ENCODE measurements around the gene SPAG17. TPM values are rescaled to one million over a fixed set of nuclear protein-coding genes. Genes with fewer than 3 reads are reported as not detected.

SPAG17 gene
- total and polyA plus RNA-seq, 2 donors (not counting 1 experiment from before 2014, with no cell fraction given) = 0.01 to 0.33 TPM

- H3K4me1 ChIP-seq (ENCODE audit: control insufficient read depth, extremely low read depth, insufficient read depth, low read length) = no peaks in the 10 kb centered on the region
- H3K79me2 ChIP-seq (ENCODE audit: control insufficient read depth, insufficient read depth, low read length) = no peaks in the 10 kb centered on the region
- no peaks in the 10 kb centered on the region for H4K20me1 ChIP-seq (ENCODE audit: control insufficient read depth, extremely low read depth, insufficient read depth, low read length)
- no peak for DNase-seq (ENCODE audit: low read depth in 2 of 2)
- H3K9ac ChIP-seq (ENCODE audit: insufficient read depth, low read length) = no peak overlapping the region
- no peak overlapping the region for H3K4me2 ChIP-seq (ENCODE audit: extremely low read depth, insufficient read depth, low read length)
- TF ChIP-seq, protein P1, sequence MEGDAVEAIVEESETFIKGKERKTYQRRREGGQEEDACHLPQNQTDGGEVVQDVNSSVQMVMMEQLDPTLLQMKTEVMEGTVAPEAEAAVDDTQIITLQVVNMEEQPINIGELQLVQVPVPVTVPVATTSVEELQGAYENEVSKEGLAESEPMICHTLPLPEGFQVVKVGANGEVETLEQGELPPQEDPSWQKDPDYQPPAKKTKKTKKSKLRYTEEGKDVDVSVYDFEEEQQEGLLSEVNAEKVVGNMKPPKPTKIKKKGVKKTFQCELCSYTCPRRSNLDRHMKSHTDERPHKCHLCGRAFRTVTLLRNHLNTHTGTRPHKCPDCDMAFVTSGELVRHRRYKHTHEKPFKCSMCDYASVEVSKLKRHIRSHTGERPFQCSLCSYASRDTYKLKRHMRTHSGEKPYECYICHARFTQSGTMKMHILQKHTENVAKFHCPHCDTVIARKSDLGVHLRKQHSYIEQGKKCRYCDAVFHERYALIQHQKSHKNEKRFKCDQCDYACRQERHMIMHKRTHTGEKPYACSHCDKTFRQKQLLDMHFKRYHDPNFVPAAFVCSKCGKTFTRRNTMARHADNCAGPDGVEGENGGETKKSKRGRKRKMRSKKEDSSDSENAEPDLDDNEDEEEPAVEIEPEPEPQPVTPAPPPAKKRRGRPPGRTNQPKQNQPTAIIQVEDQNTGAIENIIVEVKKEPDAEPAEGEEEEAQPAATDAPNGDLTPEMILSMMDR (conservative IDR thresholded peaks at IDR 0.05 in 1 of 2, IDR thresholded peaks at IDR 0.05 in 1 of 2; ENCODE audit: low read depth in 1 of 2, low read length in 2 of 2) = no peak
- no peak for TF ChIP-seq EZH2 (IDR thresholded peaks at IDR 0.05; ENCODE audit: low read length, missing control alignments)
- no peak overlapping the region for H2AFZ ChIP-seq (ENCODE audit: low read length)
- H3K9me3 ChIP-seq (ENCODE audit: control insufficient read depth, insufficient read depth, low read depth, low read length) = no peaks in the 10 kb centered on the region
- H3K4me3 ChIP-seq (replicated peaks in 1 of 4; ENCODE audit: control extremely low read depth in 1 of 4, insufficient read depth in 1 of 4, low read depth in 3 of 4, low read length in 4 of 4) = no peak overlapping the region
- H3K27me3 ChIP-seq (ENCODE audit: control insufficient read depth, insufficient read depth, low read length) = no peaks in the 10 kb centered on the region
- no peaks in the 10 kb centered on the region for H3K36me3 ChIP-seq (ENCODE audit: control insufficient read depth, insufficient read depth, low read length)
- H3K27ac ChIP-seq (ENCODE audit: insufficient read depth, low read length) = no peak overlapping the region
Measured at GRCh38 chr1:118186026-118186425, 998 bp upstream of the SPAG17 start.

DNA sequence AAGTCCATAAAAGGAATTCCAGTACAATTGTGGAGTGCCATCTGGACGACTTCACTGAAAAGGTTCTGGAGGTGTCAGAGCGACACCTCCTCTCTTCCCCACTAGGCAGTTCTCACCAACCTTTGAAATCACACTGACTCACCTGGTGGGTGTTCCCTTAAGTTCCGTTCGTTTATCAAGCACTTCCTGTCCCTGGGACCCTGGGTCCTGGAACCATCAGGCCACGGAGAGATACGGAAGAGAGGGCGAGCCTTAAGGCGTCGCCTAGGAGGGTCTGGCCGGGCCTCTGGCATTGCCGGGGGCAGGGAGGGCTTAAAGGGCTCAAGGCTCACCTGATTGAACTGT is 317 bp downstream of the SPAG17 start:
- Histone ChIP-seq H3K4me2 (ENCODE audit: extremely low read depth, insufficient read depth, low read length) (no peak overlapping the region), H4K20me1 (ENCODE audit: control insufficient read depth, extremely low read depth, insufficient read depth, low read length) (no peaks in the 10 kb centered on the region), H3K9ac (ENCODE audit: insufficient read depth, low read length) (no peak overlapping the region), H3K9me3 (ENCODE audit: control insufficient read depth, insufficient read depth, low read depth, low read length) (no peaks in the 10 kb centered on the region), H3K4me1 (ENCODE audit: control insufficient read depth, extremely low read depth, insufficient read depth, low read length) (no peaks in the 10 kb centered on the region), H3K79me2 (ENCODE audit: control insufficient read depth, insufficient read depth, low read length) (no peaks in the 10 kb centered on the region), H3K27ac (ENCODE audit: insufficient read depth, low read length) (no peak overlapping the region), H2AFZ (ENCODE audit: low read length) (peak overlapping the region; percentile 3), H3K27me3 (ENCODE audit: control insufficient read depth, insufficient read depth, low read length) (no peaks in the 10 kb centered on the region), H3K4me3 (replicated peaks in 1 of 4; ENCODE audit: control extremely low read depth in 1 of 4, insufficient read depth in 1 of 4, low read depth in 3 of 4, low read length in 4 of 4) (peak overlapping the region in 2 of 4 experiments; percentile 54 to 62), H3K36me3 (ENCODE audit: control insufficient read depth, insufficient read depth, low read length) (no peaks in the 10 kb centered on the region)
- TF ChIP-seq EZH2 (IDR thresholded peaks at IDR 0.05; ENCODE audit: low read length, missing control alignments) = no peak
- TF ChIP-seq, protein P1 (conservative IDR thresholded peaks at IDR 0.05 in 1 of 2, IDR thresholded peaks at IDR 0.05 in 1 of 2; ENCODE audit: low read depth in 1 of 2, low read length in 2 of 2) = no peak
- peak in 1 of 2 donors; percentile 6 for DNase-seq (ENCODE audit: low read depth in 2 of 2)

GRCh38 chr1:118183586-118183985 is 1.4 kb downstream of the SPAG17 start:
- DNase-seq (ENCODE audit: low read depth in 2 of 2) = no peak
- Histone ChIP-seq H3K79me2 (ENCODE audit: control insufficient read depth, insufficient read depth, low read length) (no peaks in the 10 kb centered on the region), H3K4me3 (replicated peaks in 1 of 4; ENCODE audit: control extremely low read depth in 1 of 4, insufficient read depth in 1 of 4, low read depth in 3 of 4, low read length in 4 of 4) (no peak overlapping the region), H3K27ac (ENCODE audit: insufficient read depth, low read length) (no peak overlapping the region), H3K4me2 (ENCODE audit: extremely low read depth, insufficient read depth, low read length) (no peak overlapping the region), H3K9ac (ENCODE audit: insufficient read depth, low read length) (no peak overlapping the region), H4K20me1 (ENCODE audit: control insufficient read depth, extremely low read depth, insufficient read depth, low read length) (no peaks in the 10 kb centered on the region), H3K9me3 (ENCODE audit: control insufficient read depth, insufficient read depth, low read depth, low read length) (no peaks in the 10 kb centered on the region), H3K36me3 (ENCODE audit: control insufficient read depth, insufficient read depth, low read length) (no peaks in the 10 kb centered on the region), H3K27me3 (ENCODE audit: control insufficient read depth, insufficient read depth, low read length) (no peaks in the 10 kb centered on the region), H3K4me1 (ENCODE audit: control insufficient read depth, extremely low read depth, insufficient read depth, low read length) (no peaks in the 10 kb centered on the region), H2AFZ (ENCODE audit: low read length) (no peak overlapping the region)
- TF ChIP-seq, protein P1 (conservative IDR thresholded peaks at IDR 0.05 in 1 of 2, IDR thresholded peaks at IDR 0.05 in 1 of 2; ENCODE audit: low read depth in 1 of 2, low read length in 2 of 2) = no peak
- no peak for TF ChIP-seq EZH2 (IDR thresholded peaks at IDR 0.05; ENCODE audit: low read length, missing control alignments)
